Measurements from ENCODE around the gene SULF2.

The SULF2 gene

GRCh38 chr20:47719211-47719610 is 66.1 kb downstream of the SULF2 start:
- in situ Hi-C loops (cut with HindIII; ENCODE audit: low sequenced_read_pairs): no loop called here

GRCh38 chr20:47718398-47718797 is 66.9 kb downstream of the SULF2 start:
- in situ Hi-C loops (cut with HindIII; ENCODE audit: low sequenced_read_pairs): no loop called here

- in situ Hi-C loops (cut with HindIII; ENCODE audit: low sequenced_read_pairs): no loop called here
These were observed 67.9 kb downstream of the SULF2 start for GRCh38 chr20:47717421-47717820.

- in situ Hi-C loops (cut with HindIII; ENCODE audit: low sequenced_read_pairs): no loop called here
These were observed 71.3 kb downstream of the SULF2 start for GRCh38 chr20:47713878-47714450.

- in situ Hi-C loops (cut with HindIII; ENCODE audit: low sequenced_read_pairs): no loop called here
These were observed 72.1 kb downstream of the SULF2 start for GRCh38 chr20:47713163-47713562.

- in situ Hi-C loops (cut with HindIII; ENCODE audit: low sequenced_read_pairs): no loop called here
These were observed 74.1 kb downstream of the SULF2 start for GRCh38 chr20:47711046-47711752.

- in situ Hi-C loops (cut with HindIII; ENCODE audit: low sequenced_read_pairs): no loop called here
These were observed 74.6 kb downstream of the SULF2 start for GRCh38 chr20:47710665-47711045.

GRCh38 chr20:47708953-47709833 is 76.1 kb downstream of the SULF2 start:
- in situ Hi-C loops (cut with HindIII; ENCODE audit: low sequenced_read_pairs): loop anchor here (10.0 kb wide), 1 partner anchor 46 kb away; no protein-coding TSS in a partner anchor

GRCh38 chr20:47708140-47708807 is 77.0 kb downstream of the SULF2 start:
- in situ Hi-C loops (cut with HindIII; ENCODE audit: low sequenced_read_pairs): loop anchor here (10.0 kb wide), 1 partner anchor 47 kb away; no protein-coding TSS in a partner anchor

GRCh38 chr20:47706345-47706744 is 78.9 kb downstream of the SULF2 start:
- in situ Hi-C loops (cut with HindIII; ENCODE audit: low sequenced_read_pairs): loop anchor here (10.0 kb wide), 1 partner anchor 48 kb away; no protein-coding TSS in a partner anchor

GRCh38 chr20:47705497-47705856 is 79.8 kb downstream of the SULF2 start:
- in situ Hi-C loops (cut with HindIII; ENCODE audit: low sequenced_read_pairs): loop anchor here (10.0 kb wide), 1 partner anchor 49 kb away; no protein-coding TSS in a partner anchor

- in situ Hi-C loops (cut with HindIII; ENCODE audit: low sequenced_read_pairs): loop anchor here (5.0 to 10.0 kb wide), 2 partner anchors 43 to 50 kb away; no protein-coding TSS in a partner anchor
These were observed 80.4 kb downstream of the SULF2 start for GRCh38 chr20:47704746-47705496.

- in situ Hi-C loops (cut with HindIII; ENCODE audit: low sequenced_read_pairs): loop anchor here (5.0 to 10.0 kb wide), 2 partner anchors 41 to 51 kb away; no protein-coding TSS in a partner anchor
These were observed 81.5 kb downstream of the SULF2 start for GRCh38 chr20:47703748-47704147.

GRCh38 chr20:47701612-47702011 is 83.7 kb downstream of the SULF2 start:
- in situ Hi-C loops (cut with HindIII; ENCODE audit: low sequenced_read_pairs): loop anchor here (5.0 to 10.0 kb wide), 2 partner anchors 39 to 53 kb away; no protein-coding TSS in a partner anchor

- in situ Hi-C loops (cut with HindIII; ENCODE audit: low sequenced_read_pairs): loop anchor here (5.0 to 10.0 kb wide), 2 partner anchors 38 to 54 kb away; no protein-coding TSS in a partner anchor
These were observed 85.0 kb downstream of the SULF2 start for GRCh38 chr20:47700327-47700726.

GRCh38 chr20:47699818-47700217 is 85.5 kb downstream of the SULF2 start:
- in situ Hi-C loops (cut with HindIII; ENCODE audit: low sequenced_read_pairs): loop anchor here (5.0 to 10.0 kb wide), 2 partner anchors 38 to 55 kb away; no protein-coding TSS in a partner anchor

- in situ Hi-C loops (cut with HindIII; ENCODE audit: low sequenced_read_pairs): no loop called here
These were observed 87.1 kb downstream of the SULF2 start for GRCh38 chr20:47698142-47698541.

- in situ Hi-C loops (cut with HindIII; ENCODE audit: low sequenced_read_pairs): no loop called here
These were observed 88.4 kb downstream of the SULF2 start for GRCh38 chr20:47696856-47697255.

- in situ Hi-C loops (cut with HindIII; ENCODE audit: low sequenced_read_pairs): no loop called here
These were observed 91.1 kb downstream of the SULF2 start for GRCh38 chr20:47694021-47694818.
